GM12873 (cell line): ENCODE data around the gene TAAR2.

Experiments
- TF ChIP-seq, protein P1 (sequence below): IDR thresholded peaks from 2 replicates; pipeline ENCODE4 v1.5.1; 2012; ENCODE audit warnings: low read depth, mild to moderate bottlenecking, moderate library complexity, low read length, control low read depth; ENCODE audit not compliant: insufficient read depth; ENCODE audit errors: missing control alignments

Gene TAAR2

DNA sequence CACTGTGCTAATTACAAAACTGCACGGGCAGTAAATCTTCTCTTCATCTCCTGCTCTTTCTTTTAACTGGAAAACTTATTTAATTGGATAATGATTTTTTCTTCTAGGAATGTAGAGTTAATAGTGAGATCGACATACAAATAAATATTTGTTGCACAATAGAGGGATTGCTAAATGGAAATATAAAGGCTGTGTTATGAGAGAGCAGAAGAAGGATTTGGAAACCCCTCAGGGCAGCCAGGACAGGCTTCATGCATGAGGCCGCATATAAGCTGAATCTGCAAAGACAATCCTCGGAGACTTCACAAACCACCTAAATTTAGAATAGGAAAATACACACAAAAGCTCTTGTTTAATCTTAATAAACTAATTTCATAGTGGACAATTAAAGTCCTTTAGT, 37.8 kb upstream of the TAAR2 start:
- TF ChIP-seq, protein P1, sequence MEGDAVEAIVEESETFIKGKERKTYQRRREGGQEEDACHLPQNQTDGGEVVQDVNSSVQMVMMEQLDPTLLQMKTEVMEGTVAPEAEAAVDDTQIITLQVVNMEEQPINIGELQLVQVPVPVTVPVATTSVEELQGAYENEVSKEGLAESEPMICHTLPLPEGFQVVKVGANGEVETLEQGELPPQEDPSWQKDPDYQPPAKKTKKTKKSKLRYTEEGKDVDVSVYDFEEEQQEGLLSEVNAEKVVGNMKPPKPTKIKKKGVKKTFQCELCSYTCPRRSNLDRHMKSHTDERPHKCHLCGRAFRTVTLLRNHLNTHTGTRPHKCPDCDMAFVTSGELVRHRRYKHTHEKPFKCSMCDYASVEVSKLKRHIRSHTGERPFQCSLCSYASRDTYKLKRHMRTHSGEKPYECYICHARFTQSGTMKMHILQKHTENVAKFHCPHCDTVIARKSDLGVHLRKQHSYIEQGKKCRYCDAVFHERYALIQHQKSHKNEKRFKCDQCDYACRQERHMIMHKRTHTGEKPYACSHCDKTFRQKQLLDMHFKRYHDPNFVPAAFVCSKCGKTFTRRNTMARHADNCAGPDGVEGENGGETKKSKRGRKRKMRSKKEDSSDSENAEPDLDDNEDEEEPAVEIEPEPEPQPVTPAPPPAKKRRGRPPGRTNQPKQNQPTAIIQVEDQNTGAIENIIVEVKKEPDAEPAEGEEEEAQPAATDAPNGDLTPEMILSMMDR, result no peak

DNA sequence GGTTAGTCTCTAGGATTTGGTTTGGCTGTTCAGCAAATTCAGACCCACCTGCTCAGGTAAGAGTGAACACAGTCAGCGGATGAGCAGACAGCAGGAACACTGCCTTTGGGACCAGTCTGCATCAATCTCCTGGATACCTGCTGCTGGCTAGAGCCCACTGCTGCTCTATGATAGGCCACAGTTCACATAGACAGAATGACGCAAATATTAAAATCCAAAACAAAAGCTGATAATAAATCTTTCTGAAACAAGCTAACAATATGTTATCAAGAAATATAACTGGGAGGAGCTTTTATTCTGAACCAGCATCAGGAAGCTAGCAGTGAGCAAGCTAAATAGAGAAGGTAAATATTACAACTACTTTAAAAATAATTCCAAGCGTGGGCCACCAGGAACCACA, 35.0 kb upstream of the TAAR2 start, which contains the start of gene TAAR1:
TAAR1 (minus strand) TSS at position 101 of the 400 bp plus-strand sequence. CDS start 13,179 bp downstream, outside the sequence.
- TF ChIP-seq, protein P1, result no peak

DNA sequence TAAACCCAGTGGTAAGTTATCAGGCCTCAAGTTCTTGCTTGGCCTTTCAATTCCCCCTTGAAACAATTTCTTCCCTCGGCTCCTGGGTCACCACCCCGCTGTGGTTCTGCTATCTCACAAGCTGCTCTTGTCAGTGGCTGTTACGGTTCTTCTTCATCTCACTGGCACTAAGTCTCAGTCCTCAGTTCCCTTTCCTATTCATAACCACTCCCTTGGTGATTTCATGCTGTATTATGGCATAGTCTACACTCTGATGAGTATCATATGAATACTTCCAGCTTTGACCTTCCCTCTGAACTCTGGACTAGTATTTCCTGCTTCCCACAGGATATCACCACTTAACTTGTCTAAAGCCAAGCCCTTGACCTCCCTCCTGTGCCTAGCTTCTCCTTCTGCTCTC, 27.0 kb upstream of the TAAR2 start:
- TF ChIP-seq, protein P1, result no peak

DNA sequence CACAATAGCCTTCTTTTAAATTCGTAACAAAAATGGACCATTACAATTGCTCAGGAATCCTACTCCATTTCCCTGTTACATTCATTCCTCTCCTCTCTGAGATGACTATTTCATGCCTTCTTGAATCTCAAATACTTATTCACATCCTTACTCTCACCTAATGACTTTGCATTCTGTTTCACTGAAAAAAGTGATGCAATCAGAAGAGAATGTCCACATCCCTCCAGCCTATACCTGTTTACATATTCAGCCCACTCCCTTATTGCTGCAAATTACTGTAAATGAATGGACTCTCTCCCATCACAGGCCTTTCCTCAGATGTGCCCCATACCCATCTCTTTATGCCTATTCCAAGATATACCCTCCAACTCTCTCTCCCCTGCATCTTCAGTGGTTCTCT, 26.4 kb upstream of the TAAR2 start:
- TF ChIP-seq, protein P1, result no peak

DNA sequence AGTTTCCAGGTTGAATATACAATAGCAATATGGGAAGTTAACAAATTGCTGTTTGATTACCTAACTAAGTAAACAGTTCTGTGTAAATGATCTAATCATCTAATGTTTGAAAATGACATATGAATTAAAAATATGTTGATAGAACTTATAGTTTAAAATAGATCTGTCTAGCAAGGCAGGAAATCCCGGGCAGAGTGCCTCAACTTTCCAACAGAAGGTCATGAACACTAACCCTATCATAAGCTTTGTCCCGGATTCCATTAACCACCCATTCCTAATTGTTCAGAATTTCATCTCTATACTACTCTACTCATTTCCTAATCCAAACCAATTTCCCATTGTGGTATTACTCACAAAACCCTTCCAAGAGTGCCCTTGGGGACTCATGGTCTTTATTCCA, 24.8 kb upstream of the TAAR2 start:
- TF ChIP-seq, protein P1, result no peak

DNA sequence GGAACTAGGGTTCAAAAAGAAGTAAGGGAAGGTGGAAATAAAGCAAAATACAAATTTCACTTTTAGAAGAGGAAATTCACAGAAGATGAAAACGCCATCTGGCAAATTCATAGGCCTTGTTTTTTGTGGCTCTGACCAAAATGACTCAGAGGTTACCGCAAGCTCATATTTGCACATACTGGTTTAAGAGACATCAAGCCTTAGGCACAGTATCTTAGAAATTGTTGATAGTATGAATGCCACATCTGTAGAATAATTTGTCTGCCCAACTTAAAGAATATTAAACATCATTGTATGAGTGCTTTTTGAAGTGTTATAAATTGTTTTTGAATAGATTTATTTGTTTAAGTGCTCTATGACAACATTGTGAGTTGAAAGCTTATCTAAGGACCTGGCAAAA, 24.3 kb upstream of the TAAR2 start:
- TF ChIP-seq, protein P1, result no peak

DNA sequence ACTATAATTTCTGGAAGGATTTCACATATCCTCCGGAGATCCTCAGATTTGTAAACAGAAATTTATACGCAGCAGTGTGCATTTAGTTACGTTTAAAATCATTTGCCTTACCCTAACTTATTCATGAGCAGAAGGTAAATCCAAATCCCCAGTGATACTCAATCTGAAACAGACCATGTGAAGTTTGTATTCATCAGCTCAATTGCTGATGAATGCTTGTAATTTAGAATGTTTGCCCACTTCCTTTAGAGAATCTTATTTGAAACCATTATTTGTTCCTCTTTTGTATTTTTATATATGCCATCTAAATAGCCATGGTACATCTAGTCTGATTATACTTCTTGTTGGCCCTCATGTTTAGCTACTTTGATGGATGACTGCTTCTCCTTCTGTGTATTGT, 19.5 kb upstream of the TAAR2 start:
- TF ChIP-seq, protein P1, result no peak

DNA sequence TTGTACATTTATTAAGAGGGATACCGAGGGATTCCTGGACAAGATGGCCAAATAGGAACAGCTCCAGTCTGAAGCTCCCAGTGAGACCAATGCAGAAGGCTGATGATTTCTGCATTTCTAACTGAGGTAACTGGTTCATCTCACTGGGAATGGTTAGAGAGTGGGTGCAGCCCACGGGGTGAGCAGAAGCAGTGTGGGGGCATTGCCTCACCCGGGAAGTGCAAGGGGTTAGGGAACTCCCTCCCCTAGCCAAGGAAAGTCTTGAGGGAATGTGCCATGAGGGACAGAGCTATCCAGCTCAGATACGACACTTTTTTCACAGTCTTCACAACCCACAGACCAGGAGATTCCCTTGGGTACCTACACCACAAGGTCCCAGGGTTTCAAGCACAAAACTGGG, 10.7 kb upstream of the TAAR2 start:
- TF ChIP-seq, protein P1, result no peak
